ENCODE results near the gene PDE11A. TPM values are rescaled to one million over a fixed set of nuclear protein-coding genes. Genes with fewer than 3 reads are reported as not detected.

The PDE11A gene
- total and polyA plus RNA-seq, 2 of the 13 experiments (the other 11 are each of a cell fraction or from before 2014, with no cell fraction given) = 1.2 to 1.7 TPM

- TF ChIP-seq FUBP1 (CRISPR knock-in tag; IDR thresholded peaks at IDR 0.05; ENCODE audit: borderline replicate concordance) = no peak; the same call in 1 of the 2 replicates
- no peak for TF ChIP-seq ZFAT (CRISPR knock-in tag; conservative IDR thresholded peaks at IDR 0.05)
- TF ChIP-seq RFXANK (CRISPR knock-in tag; IDR thresholded peaks at IDR 0.05) = no peak
- peak; percentile 22; the same call in 1 of the 2 replicates for TF ChIP-seq ZNF44 (CRISPR knock-in tag; IDR thresholded peaks at IDR 0.05)
- no peak for TF ChIP-seq SETDB1 (CRISPR knock-in tag; IDR thresholded peaks at IDR 0.05; ENCODE audit: borderline replicate concordance)
- TF ChIP-seq ZNF160 (CRISPR knock-in tag; IDR thresholded peaks at IDR 0.05) = 0 out of 2 replicates have a peak, but pooled peaks have one; percentile 24
- TF ChIP-seq MIER2 (CRISPR knock-in tag; IDR thresholded peaks at IDR 0.05) = peak; percentile 74; the same call in 1 of the 2 replicates
- TF ChIP-seq MED13 (CRISPR knock-in tag; IDR thresholded peaks at IDR 0.05) = no peak
- TF ChIP-seq PBX2 (CRISPR knock-in tag; IDR thresholded peaks at IDR 0.05) = no peak
- no peak for TF ChIP-seq CCAR2 (optimal IDR thresholded peaks at IDR 0.05; ENCODE audit: low read depth, low read length)
- peak; percentile 60 for TF ChIP-seq RXRB (CRISPR knock-in tag; IDR thresholded peaks at IDR 0.05; ENCODE audit: borderline replicate concordance)
- no peak; the same call in 1 of the 2 replicates for TF ChIP-seq ISL2 (CRISPR knock-in tag; IDR thresholded peaks at IDR 0.05)
- no peak for TF ChIP-seq LCORL (IDR thresholded peaks at IDR 0.05)
- peak; percentile 39; the same call in 1 of the 2 replicates for TF ChIP-seq LCORL (CRISPR knock-in tag; IDR thresholded peaks at IDR 0.05)
- TF ChIP-seq ZUFSP (CRISPR knock-in tag; IDR thresholded peaks at IDR 0.05; ENCODE audit: borderline replicate concordance) = no peak
- no peak for TF ChIP-seq ZFP36 (IDR thresholded peaks at IDR 0.05; ENCODE audit: borderline replicate concordance, low read depth, low read length, partially characterized antibody)
- no peak; the same call in 1 of the 2 replicates for TF ChIP-seq ZNF746 (CRISPR knock-in tag; IDR thresholded peaks at IDR 0.05)
- peak; percentile 23; the same call in 1 of the 2 replicates for TF ChIP-seq KLF15 (CRISPR knock-in tag; IDR thresholded peaks at IDR 0.05; ENCODE audit: borderline replicate concordance)
- TF ChIP-seq ZKSCAN8 (CRISPR knock-in tag; IDR thresholded peaks at IDR 0.05; ENCODE audit: borderline replicate concordance) = no peak
- peak; percentile 79; the same call in 1 of the 2 replicates for TF ChIP-seq TIGD3 (CRISPR knock-in tag; IDR thresholded peaks at IDR 0.05; ENCODE audit: borderline replicate concordance)
- TF ChIP-seq ZNF232 (CRISPR knock-in tag; IDR thresholded peaks at IDR 0.05; ENCODE audit: borderline replicate concordance) = peak; percentile 76; the same call in 1 of the 2 replicates
- TF ChIP-seq KDM5B (CRISPR knock-in tag; IDR thresholded peaks at IDR 0.05; ENCODE audit: borderline replicate concordance) = peak; percentile 98
- peak; percentile 37; the same call in 1 of the 2 replicates for TF ChIP-seq ZNF136 (CRISPR knock-in tag; IDR thresholded peaks at IDR 0.05; ENCODE audit: low read depth)
These were observed 454.0 kb downstream of the PDE11A start (continued) for GRCh38 chr2:177618255-177619253.
